GM23248 (cell line): ENCODE data around the gene SND1. TPM values are rescaled to one million over a fixed set of nuclear protein-coding genes. Genes with fewer than 3 reads are reported as not detected.

ENCODE experiments used
- DNase-seq: peaks from one replicate; pipeline ENCODE4 v3.0.0-alpha.2; 2015
- H2AFZ ChIP-seq: fragments of 200-600 bp; sonication (generic); 2 replicates; pipeline ENCODE4 v1.6.1; 2016; ENCODE audit warnings: antibody characterized with exemption
- H3F3A ChIP-seq: fragments of 200-600 bp; sonication (generic); 2 replicates; pipeline ENCODE4 v1.6.1; 2016; ENCODE audit warnings: mild to moderate bottlenecking, antibody characterized with exemption, mixed run types; ENCODE audit not compliant: insufficient read depth
- H3K27ac ChIP-seq: fragments of 200-600 bp; sonication (generic); 2 replicates; pipeline ENCODE4 v1.5.1; 2016; ENCODE audit warnings: mild to moderate bottlenecking
- H3K27me3 ChIP-seq: fragments of 200-600 bp; sonication (generic); replicated peaks from 2 replicates; pipeline ENCODE4 v1.6.1; 2016; ENCODE audit warnings: mild to moderate bottlenecking; ENCODE audit not compliant: insufficient read depth
- H3K36me3 ChIP-seq: fragments of 200-600 bp; sonication (generic); 2 replicates; pipeline ENCODE4 v1.6.1; 2016; ENCODE audit warnings: low read depth, mild to moderate bottlenecking
- H3K4me1 ChIP-seq: fragments of 200-600 bp; sonication (generic); 2 replicates; pipeline ENCODE4 v1.6.1; 2016; ENCODE audit warnings: mild to moderate bottlenecking; ENCODE audit not compliant: insufficient read depth
- H3K4me2 ChIP-seq: fragments of 200-600 bp; sonication (generic); one replicate; pipeline ENCODE4 v1.6.1; 2016; ENCODE audit warnings: mild to moderate bottlenecking; ENCODE audit not compliant: unreplicated experiment
- H3K4me3 ChIP-seq: fragments of 200-600 bp; sonication (generic); 2 replicates; pipeline ENCODE4 v1.5.1; 2016; ENCODE audit warnings: mild to moderate bottlenecking
- H3K79me2 ChIP-seq: fragments of 200-600 bp; sonication (generic); 2 replicates; pipeline ENCODE4 v1.6.1; 2016; ENCODE audit warnings: mild to moderate bottlenecking; ENCODE audit not compliant: insufficient read depth
- H3K9ac ChIP-seq: fragments of 200-600 bp; sonication (generic); 2 replicates; pipeline ENCODE4 v1.6.1; 2016; ENCODE audit warnings: mild to moderate bottlenecking
- H3K9me2 ChIP-seq: fragments of 200-600 bp; sonication (generic); 2 replicates; pipeline ENCODE4 v1.6.1; 2016; ENCODE audit warnings: mixed run types, mild to moderate bottlenecking, moderate library complexity; ENCODE audit not compliant: insufficient read depth
- H3K9me3 ChIP-seq: fragments of 200-600 bp; sonication (generic); one replicate; pipeline ENCODE4 v1.6.1; 2017; ENCODE audit warnings: low read depth
- H4K20me1 ChIP-seq: fragments of 200-600 bp; sonication (generic); 2 replicates; pipeline ENCODE4 v1.6.0; 2016; ENCODE audit not compliant: insufficient read depth
- EZH2 ChIP-seq: fragments of 200-600 bp; sonication (generic); IDR thresholded peaks from 2 replicates; pipeline ENCODE4 v1.6.1; 2018; ENCODE audit warnings: antibody characterized with exemption, mild to moderate bottlenecking; ENCODE audit not compliant: insufficient read depth, poor library complexity, severe bottlenecking
- EZH2phosphoT487 ChIP-seq: fragments of 200-600 bp; sonication (generic); IDR thresholded peaks from 2 replicates; pipeline ENCODE4 v1.6.1; 2018; ENCODE audit warnings: antibody characterized with exemption, moderate library complexity, mild to moderate bottlenecking, low read depth; ENCODE audit not compliant: insufficient read depth
- whole genome bisulfite sequencing, 2 experiments: methylation state at CpG; one replicate each; pipeline ENCODE4 v1.1.6; 2015 to 2017; ENCODE audit warnings: low lambda C conversion rate in 2 of 2, low coverage in 1 of 2; ENCODE audit errors: missing lambda C conversion rate in 2 of 2; 5-methylcytosine and 5-hydroxymethylcytosine counted together
- in situ Hi-C: fragments of 300-500 bp; cut with MboI; formaldehyde crosslinking; loops from 2 replicates; pipeline ENCODE4 v1.15.0; 2020
- polyA plus RNA-seq: library from polyadenylated mRNA; unstranded; fragments of >200 nt; fragmentation: Nextera tagmentation; extraction: Ambion mirVana; gene quantifications from 2 replicates; pipeline ENCODE4 v1.2.1, GENCODE V29; 2016
- total RNA-seq: library from RNA; depleted of rRNA; stranded (reverse); fragments of >200 nt; shearing (Covaris generic); gene quantifications from 2 replicates; pipeline ENCODE4 v1.2.3, GENCODE V29; 2014

SND1 gene
- total and polyA plus RNA-seq, 2 experiments from 2014 or later, result 128 to 184 TPM

GRCh38 chr7:127950233-127950935 lies 298.4 kb downstream of the SND1 start:
- H3K9me3 ChIP-seq, result no peaks in the 10 kb centered on the region
- TF ChIP-seq EZH2, result no peak
- TF ChIP-seq EZH2phosphoT487, result no peak
- no peak for DNase-seq
- no peak overlapping the region for H3K4me3 ChIP-seq
- no peaks in the 10 kb centered on the region for H4K20me1 ChIP-seq
- H2AFZ ChIP-seq, result no peak overlapping the region
- 0 out of 2 replicates have a peak, but pooled peaks cover 5% of the 10 kb centered on the region for H3F3A ChIP-seq
- peaks cover 16% of the 10 kb centered on the region for H3K4me1 ChIP-seq
- in situ Hi-C loops, result no loop called here
- peaks cover 48% of the 10 kb centered on the region for H3K79me2 ChIP-seq
- H3K9me2 ChIP-seq, result no peaks in the 10 kb centered on the region
- H3K27me3 ChIP-seq, result no peaks in the 10 kb centered on the region
- no peak overlapping the region for H3K27ac ChIP-seq
- H3K4me2 ChIP-seq, result no peak overlapping the region
- 98 to 99% methylated on average over 6 of the region's 6 CpGs for WGBS, 2 experiments
- H3K9ac ChIP-seq, result no peak overlapping the region
- H3K36me3 ChIP-seq, result no peaks in the 10 kb centered on the region

DNA sequence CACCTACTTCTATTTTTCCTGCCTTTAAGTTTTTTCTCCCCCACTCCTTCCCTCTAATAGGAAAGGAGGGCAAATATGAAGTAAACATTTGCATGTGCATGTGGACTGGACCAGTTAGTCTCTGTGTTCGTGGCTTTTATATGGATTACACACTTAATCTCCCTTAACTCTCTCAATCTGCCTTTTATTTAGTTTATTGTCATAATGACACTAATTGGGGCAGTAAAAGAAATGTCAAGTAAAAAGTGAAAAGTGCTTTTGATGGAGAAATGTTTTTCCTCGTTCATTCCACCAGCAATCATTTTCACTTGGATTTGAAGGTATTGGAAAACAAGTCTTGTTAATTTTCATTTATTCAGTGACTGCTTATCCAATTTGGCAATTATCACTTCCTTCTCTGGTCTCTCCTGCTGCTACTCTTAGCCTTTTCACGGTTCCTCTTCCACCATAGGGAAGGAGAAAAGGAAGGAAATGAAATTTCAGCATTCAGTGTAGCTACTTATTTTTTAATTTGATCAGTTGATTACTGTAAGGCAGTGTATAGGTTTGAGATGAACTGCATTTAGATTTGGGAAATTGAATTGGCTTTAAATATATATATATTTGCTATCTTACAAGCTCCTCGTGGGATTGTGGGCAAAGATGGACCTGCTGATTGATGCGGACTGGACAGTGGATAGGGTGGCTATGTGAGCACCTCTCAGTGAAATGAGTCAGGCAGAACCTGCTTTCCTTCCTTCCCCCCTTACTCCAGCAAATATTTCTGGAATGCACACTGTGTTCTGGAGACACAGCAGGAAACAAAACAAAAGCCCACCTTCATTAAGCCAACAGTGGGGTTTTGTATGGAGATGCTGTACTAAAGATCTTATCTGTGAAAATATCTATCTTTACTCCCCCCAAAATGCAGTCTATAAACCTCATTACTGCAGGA lies 301.7 kb downstream of the SND1 start:
- 97 to 98% methylated on average over 5 of the region's 5 CpGs for WGBS, 2 experiments
- Histone ChIP-seq H3K9me3 (no peaks in the 10 kb centered on the region), H3K4me1 (no peaks in the 10 kb centered on the region; the same call in 1 of the 2 replicates), H3K27me3 (no peaks in the 10 kb centered on the region), H3K4me3 (no peak overlapping the region), H4K20me1 (no peaks in the 10 kb centered on the region), H2AFZ (no peak overlapping the region), H3F3A (no peaks in the 10 kb centered on the region), H3K9ac (no peak overlapping the region), H3K36me3 (no peaks in the 10 kb centered on the region), H3K79me2 (peaks cover 44% of the 10 kb centered on the region), H3K9me2 (no peaks in the 10 kb centered on the region), H3K4me2 (no peak overlapping the region), H3K27ac (no peak overlapping the region)
- TF ChIP-seq EZH2phosphoT487 (no peak), EZH2 (no peak)
- no peak for DNase-seq
- in situ Hi-C loops, result no loop called here

- Histone ChIP-seq H3F3A (no peaks in the 10 kb centered on the region), H2AFZ (no peak overlapping the region), H3K4me3 (no peak overlapping the region), H3K9me3 (no peaks in the 10 kb centered on the region), H3K27me3 (no peaks in the 10 kb centered on the region), H4K20me1 (no peaks in the 10 kb centered on the region), H3K27ac (no peak overlapping the region), H3K36me3 (no peaks in the 10 kb centered on the region), H3K4me1 (no peaks in the 10 kb centered on the region; the same call in 1 of the 2 replicates), H3K9me2 (no peaks in the 10 kb centered on the region), H3K79me2 (peaks cover 38% of the 10 kb centered on the region), H3K9ac (no peak overlapping the region), H3K4me2 (no peak overlapping the region)
- WGBS, 2 experiments, result 19 to 20% methylated on average over 2 of the region's 2 CpGs
- TF ChIP-seq EZH2phosphoT487, result no peak
- no peak for TF ChIP-seq EZH2
- DNase-seq, result no peak
- in situ Hi-C loops, result no loop called here
Observed at GRCh38 chr7:127954357-127954748, 302.4 kb downstream of the SND1 start.

GRCh38 chr7:127955051-127955531 lies 303.1 kb downstream of the SND1 start:
- 81 to 85% methylated on average over 7 of the region's 7 CpGs for WGBS, 2 experiments
- H3K27ac ChIP-seq, result no peak overlapping the region
- peaks cover 35% of the 10 kb centered on the region for H3K79me2 ChIP-seq
- no peaks in the 10 kb centered on the region for H3K9me2 ChIP-seq
- H3K4me2 ChIP-seq, result no peak overlapping the region
- DNase-seq, result no peak
- no peaks in the 10 kb centered on the region for H3K36me3 ChIP-seq
- no peaks in the 10 kb centered on the region for H3K9me3 ChIP-seq
- no peaks in the 10 kb centered on the region for H3F3A ChIP-seq
- no peaks in the 10 kb centered on the region for H4K20me1 ChIP-seq
- H3K4me1 ChIP-seq, result no peaks in the 10 kb centered on the region; the same call in 1 of the 2 replicates
- H3K27me3 ChIP-seq, result no peaks in the 10 kb centered on the region
- H3K4me3 ChIP-seq, result no peak overlapping the region
- TF ChIP-seq EZH2, result no peak
- no peak for TF ChIP-seq EZH2phosphoT487
- in situ Hi-C loops, result no loop called here
- no peak overlapping the region for H2AFZ ChIP-seq
- no peak overlapping the region for H3K9ac ChIP-seq
